C4-2B (cell line): ENCODE measurements around the gene PLSCR2.
"Not testable (repeated sequence)": the region's sequence is repeated elsewhere in the genome, so short reads cannot be mapped to it uniquely, and the experiment has no call there.

ENCODE experiments used
- H3K27ac ChIP-seq: fragments of 450-650 bp; 2 replicates; pipeline ENCODE4 v1.5.1; 2017
- ZFX ChIP-seq: fragments of 450-650 bp; IDR thresholded peaks from 2 replicates; pipeline ENCODE4 v1.6.1; 2017
- TF ChIP-seq, protein P1 (sequence below): fragments of 450-650 bp; conservative IDR thresholded peaks from 2 replicates; pipeline ENCODE4 v1.5.1; 2017; ENCODE audit warnings: mild to moderate bottlenecking

The PLSCR2 gene

DNA sequence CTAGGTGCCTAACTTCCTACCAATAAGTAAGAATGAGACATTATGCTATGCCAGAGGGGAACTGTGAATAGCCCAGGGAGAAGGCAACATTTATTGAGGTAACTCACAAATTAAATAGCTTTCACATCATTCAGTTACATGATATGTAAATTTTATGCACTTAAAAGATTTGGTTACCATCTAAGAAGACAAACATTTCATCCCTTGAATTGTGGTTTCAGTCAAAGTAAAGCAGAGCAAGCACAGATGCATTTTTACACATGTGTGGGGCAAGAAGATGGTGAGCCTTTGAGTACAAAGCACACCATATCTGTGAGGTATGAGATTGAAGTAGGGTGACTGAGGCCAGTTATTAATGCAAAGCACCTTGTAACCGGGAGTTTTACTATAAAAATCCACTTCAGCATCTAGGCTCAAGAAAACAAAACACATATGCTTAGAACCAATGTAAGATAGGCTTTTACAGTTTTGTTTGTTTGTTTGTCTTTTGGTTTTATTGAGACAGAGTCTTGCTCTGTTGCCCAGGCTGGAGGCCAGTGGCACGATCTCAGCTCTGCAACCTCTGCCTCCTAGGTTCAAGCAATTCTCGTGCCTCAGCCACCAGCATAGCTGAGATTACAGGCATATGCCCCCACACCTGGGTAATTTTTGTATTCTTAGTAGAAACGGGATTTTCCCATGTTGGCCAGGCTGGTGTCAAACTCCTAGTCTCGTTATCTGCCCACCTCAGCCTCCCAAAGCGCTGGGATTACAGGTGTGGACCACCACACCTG lies 3.5 kb downstream of the PLSCR2 start:
- TF ChIP-seq, protein P1, sequence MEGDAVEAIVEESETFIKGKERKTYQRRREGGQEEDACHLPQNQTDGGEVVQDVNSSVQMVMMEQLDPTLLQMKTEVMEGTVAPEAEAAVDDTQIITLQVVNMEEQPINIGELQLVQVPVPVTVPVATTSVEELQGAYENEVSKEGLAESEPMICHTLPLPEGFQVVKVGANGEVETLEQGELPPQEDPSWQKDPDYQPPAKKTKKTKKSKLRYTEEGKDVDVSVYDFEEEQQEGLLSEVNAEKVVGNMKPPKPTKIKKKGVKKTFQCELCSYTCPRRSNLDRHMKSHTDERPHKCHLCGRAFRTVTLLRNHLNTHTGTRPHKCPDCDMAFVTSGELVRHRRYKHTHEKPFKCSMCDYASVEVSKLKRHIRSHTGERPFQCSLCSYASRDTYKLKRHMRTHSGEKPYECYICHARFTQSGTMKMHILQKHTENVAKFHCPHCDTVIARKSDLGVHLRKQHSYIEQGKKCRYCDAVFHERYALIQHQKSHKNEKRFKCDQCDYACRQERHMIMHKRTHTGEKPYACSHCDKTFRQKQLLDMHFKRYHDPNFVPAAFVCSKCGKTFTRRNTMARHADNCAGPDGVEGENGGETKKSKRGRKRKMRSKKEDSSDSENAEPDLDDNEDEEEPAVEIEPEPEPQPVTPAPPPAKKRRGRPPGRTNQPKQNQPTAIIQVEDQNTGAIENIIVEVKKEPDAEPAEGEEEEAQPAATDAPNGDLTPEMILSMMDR, result no peak
- no peak for TF ChIP-seq ZFX
- no peak overlapping the region for H3K27ac ChIP-seq

DNA sequence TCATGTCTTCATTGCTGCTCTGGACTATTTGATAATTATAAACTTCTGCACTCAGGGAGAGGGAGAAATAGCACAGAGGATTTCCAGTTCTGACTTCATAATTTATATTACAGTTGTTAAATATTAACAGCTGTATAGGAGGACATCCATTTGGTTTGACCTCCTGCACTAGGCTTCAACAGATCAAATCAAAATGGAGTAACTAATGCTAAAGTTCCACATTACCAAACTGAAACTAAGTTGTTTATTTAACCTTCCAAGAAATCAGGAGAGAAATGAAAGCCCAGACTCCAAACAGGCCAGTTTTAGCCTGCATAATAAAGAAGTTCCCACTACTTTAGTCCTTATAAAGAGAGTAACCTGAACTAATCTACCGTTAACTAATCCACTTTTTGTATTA lies 4.6 kb downstream of the PLSCR2 start:
- H3K27ac ChIP-seq, result no peak overlapping the region
- TF ChIP-seq ZFX, result no peak
- TF ChIP-seq, protein P1, result no peak

DNA sequence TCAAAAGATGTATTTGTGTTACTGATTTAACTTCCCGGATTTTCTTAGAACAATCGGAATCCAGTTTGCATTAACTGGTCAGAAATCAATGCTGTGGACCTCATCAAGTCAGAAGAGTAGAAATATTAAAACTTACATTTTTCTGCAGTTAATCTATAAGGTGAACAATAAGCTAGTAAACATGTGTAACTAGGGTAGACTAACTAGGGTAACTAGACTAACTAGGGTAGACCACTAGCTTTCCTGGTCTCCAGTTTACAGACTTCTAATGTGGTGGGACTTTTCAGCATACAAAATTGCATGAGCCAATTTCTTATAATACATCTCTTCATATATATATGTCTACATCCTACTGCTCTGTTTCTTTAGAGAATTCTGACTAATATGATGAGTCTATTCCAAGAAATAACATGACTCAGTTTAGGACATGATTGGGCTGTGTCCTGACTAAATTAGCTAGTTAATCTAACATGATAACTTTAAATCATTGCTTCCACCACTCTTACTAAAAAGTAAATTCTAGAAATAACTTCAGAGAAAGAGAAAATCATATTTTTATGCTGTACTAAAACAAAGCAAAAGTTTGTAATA lies 5.3 kb downstream of the PLSCR2 start:
- no peak overlapping the region for H3K27ac ChIP-seq
- TF ChIP-seq, protein P1, result no peak
- TF ChIP-seq ZFX, result no peak

DNA sequence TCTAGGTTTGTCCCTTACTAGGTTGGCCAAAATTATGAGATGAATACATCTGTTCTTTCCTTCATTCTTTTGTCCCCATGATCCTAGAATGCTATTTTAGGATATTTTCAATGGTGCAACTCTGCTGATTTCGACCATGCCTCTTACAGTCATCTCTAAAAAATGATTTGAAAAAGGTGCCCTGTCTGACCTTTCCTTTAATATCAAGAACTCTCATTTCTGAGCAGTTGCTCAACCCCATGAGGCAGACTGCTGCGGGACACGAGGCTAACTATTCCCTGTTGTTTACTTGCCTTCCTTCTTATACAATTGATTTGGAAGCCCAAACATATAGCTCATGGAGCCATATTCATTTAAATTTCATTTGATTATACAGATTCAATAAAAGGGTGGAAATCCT lies 14.6 kb downstream of the PLSCR2 start:
- no peak overlapping the region for H3K27ac ChIP-seq
- TF ChIP-seq ZFX, result no peak
- TF ChIP-seq, protein P1, result no peak

DNA sequence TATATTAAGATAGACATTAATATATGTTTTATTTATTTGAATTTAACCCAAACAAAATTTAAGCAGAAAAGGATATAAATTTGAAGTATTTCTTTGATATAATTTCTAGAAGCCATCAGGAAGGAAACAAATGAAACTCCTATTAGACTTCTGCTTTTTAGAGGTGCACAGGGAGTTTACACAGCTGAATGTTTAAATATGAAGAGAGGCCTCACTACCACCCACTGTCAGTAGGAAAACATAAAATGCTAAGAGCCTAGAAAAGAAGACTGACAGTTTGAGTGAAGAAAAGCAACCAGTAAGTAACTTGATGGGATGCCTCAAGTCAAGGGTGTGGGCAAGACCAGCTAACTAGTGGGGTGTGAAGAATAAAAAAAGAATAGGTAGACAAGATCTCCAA lies 19.7 kb downstream of the PLSCR2 start:
- TF ChIP-seq, protein P1, result no peak
- TF ChIP-seq ZFX, result no peak
- no peak overlapping the region for H3K27ac ChIP-seq

DNA sequence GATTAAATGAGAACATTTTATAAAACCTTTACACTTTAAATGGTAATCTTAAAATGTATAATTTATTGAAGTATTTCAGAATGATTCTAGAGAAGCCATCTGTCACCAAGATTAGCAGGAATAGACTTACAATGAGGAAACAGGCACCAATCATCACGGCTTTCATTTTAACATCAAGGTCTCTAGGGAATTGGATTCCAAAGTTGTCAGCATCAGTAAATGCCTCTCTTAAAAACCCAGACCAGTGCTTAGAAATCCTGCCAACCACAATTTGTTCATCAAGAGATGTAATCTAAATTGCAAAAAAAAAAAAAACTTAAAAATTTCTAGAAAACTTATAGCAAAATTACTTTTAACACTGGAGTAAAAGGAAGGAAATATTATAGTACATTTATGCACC lies 20.3 kb downstream of the PLSCR2 start:
- TF ChIP-seq, protein P1, result no peak
- TF ChIP-seq ZFX, result no peak
- no peak overlapping the region for H3K27ac ChIP-seq

DNA sequence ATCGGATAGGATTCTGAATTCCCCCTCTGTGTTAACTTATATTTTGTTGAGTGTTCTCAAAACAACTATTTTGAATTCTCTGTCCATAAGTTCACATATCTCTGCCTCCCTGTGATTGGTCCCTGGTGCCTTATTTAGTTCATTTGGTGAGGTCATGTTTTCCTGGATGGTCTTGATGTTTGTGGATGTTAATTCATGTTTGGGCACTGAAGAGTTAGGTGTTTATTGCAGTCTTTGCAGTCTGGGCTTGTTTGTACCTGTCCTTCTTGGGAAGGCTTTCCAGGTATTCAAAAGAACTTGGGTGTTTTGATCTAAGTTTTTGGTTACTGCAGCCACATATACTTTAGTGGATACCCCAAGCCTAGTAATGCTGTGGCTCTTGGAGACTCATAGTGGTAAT lies 23.3 kb downstream of the PLSCR2 start:
- TF ChIP-seq, protein P1, result no peak
- TF ChIP-seq ZFX, result no peak
- no peak overlapping the region for H3K27ac ChIP-seq

DNA sequence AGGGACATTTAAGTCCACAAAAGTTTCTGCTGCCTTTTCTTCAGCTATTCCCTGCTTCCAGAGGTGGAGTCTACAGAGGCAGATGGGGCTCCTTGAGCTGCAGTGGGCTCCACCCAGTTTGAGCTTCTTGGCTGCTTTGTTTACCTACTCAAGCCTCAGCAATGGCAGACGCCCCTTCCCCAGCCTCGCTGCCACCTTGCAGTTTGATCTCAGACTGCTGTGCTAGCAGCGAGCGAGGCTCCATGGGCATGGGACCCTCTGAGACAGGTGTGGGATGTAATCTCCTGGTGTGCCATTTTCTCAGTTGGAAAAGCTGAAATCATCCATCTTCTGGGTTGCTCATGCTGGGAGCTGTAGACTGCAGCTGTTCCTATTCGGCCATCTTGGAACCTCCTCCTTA lies 29.1 kb downstream of the PLSCR2 start:
- not testable (repeated sequence) for H3K27ac ChIP-seq
